Osteoblast (primary cell): ENCODE data around the gene TEX14. TPM values are rescaled to one million over a fixed set of nuclear protein-coding genes. Genes with fewer than 3 reads are reported as not detected.

Experiments
- DNase-seq: peaks from one replicate; pipeline ENCODE4 v3.0.0; 2011; ENCODE audit warnings: low spot score, mixed read lengths; ENCODE audit not compliant: insufficient read length; ENCODE audit errors: missing footprints
- H2AFZ ChIP-seq: 2 replicates; pipeline ENCODE4 v1.6.0; 2011; ENCODE audit warnings: mild to moderate bottlenecking, low read length
- H3K27ac ChIP-seq: 2 replicates; pipeline ENCODE4 v1.5.1; 2011; ENCODE audit warnings: mild to moderate bottlenecking, low read depth, low read length, moderate library complexity
- H3K27me3 ChIP-seq: 2 replicates; pipeline ENCODE4 v1.6.0; 2012; ENCODE audit warnings: mild to moderate bottlenecking, control low read depth, inconsistent platforms, low read length, moderate library complexity; ENCODE audit not compliant: insufficient read depth
- H3K36me3 ChIP-seq: 2 replicates; pipeline ENCODE4 v1.5.1; 2011; ENCODE audit warnings: mild to moderate bottlenecking, low read length, control low read depth, moderate library complexity; ENCODE audit not compliant: insufficient read depth
- H3K4me1 ChIP-seq: 2 replicates; pipeline ENCODE4 v1.5.1; 2011; ENCODE audit warnings: mild to moderate bottlenecking, low read length, control low read depth, moderate library complexity; ENCODE audit not compliant: insufficient read depth
- H3K4me2 ChIP-seq: 2 replicates; pipeline ENCODE4 v1.6.0; 2011; ENCODE audit warnings: mild to moderate bottlenecking, low read length; ENCODE audit not compliant: insufficient read depth
- H3K4me3 ChIP-seq: fragments of 200-600 bp; sonication (generic); 3 replicates; pipeline ENCODE4 v1.5.1; 2012; ENCODE audit warnings: mild to moderate bottlenecking, low read length, inconsistent platforms; ENCODE audit not compliant: insufficient read depth
- H3K79me2 ChIP-seq: 2 replicates; pipeline ENCODE4 v1.6.0; 2012; ENCODE audit warnings: mild to moderate bottlenecking, low read length, control low read depth, inconsistent platforms; ENCODE audit not compliant: insufficient read depth
- H3K9me3 ChIP-seq: 2 replicates; pipeline ENCODE4 v1.5.1; 2011; ENCODE audit warnings: low read depth, low read length, control low read depth
- H4K20me1 ChIP-seq: 2 replicates; pipeline ENCODE4 v1.6.0; 2012; ENCODE audit warnings: mild to moderate bottlenecking, low read length, control low read depth; ENCODE audit not compliant: insufficient read depth
- total RNA-seq: library from RNA; depleted of rRNA; stranded (reverse); fragments of >200 nt; gene quantifications from 2 replicates; pipeline ENCODE4 v1.2.3, GENCODE V29; 2012
- TF ChIP-seq, protein P1 (sequence below): IDR thresholded peaks from 2 replicates; pipeline ENCODE4 v1.5.1; 2011; ENCODE audit warnings: mild to moderate bottlenecking, low read depth, low read length, moderate library complexity; ENCODE audit errors: extremely low read depth

Gene TEX14, protein sequence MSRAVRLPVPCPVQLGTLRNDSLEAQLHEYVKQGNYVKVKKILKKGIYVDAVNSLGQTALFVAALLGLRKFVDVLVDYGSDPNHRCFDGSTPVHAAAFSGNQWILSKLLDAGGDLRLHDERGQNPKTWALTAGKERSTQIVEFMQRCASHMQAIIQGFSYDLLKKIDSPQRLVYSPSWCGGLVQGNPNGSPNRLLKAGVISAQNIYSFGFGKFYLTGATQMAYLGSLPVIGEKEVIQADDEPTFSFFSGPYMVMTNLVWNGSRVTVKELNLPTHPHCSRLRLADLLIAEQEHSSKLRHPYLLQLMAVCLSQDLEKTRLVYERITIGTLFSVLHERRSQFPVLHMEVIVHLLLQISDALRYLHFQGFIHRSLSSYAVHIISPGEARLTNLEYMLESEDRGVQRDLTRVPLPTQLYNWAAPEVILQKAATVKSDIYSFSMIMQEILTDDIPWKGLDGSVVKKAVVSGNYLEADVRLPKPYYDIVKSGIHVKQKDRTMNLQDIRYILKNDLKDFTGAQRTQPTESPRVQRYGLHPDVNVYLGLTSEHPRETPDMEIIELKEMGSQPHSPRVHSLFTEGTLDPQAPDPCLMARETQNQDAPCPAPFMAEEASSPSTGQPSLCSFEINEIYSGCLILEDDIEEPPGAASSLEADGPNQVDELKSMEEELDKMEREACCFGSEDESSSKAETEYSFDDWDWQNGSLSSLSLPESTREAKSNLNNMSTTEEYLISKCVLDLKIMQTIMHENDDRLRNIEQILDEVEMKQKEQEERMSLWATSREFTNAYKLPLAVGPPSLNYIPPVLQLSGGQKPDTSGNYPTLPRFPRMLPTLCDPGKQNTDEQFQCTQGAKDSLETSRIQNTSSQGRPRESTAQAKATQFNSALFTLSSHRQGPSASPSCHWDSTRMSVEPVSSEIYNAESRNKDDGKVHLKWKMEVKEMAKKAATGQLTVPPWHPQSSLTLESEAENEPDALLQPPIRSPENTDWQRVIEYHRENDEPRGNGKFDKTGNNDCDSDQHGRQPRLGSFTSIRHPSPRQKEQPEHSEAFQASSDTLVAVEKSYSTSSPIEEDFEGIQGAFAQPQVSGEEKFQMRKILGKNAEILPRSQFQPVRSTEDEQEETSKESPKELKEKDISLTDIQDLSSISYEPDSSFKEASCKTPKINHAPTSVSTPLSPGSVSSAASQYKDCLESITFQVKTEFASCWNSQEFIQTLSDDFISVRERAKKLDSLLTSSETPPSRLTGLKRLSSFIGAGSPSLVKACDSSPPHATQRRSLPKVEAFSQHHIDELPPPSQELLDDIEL (N-terminal part only)
- under 0.01 TPM in 2 replicates for total RNA-seq

DNA sequence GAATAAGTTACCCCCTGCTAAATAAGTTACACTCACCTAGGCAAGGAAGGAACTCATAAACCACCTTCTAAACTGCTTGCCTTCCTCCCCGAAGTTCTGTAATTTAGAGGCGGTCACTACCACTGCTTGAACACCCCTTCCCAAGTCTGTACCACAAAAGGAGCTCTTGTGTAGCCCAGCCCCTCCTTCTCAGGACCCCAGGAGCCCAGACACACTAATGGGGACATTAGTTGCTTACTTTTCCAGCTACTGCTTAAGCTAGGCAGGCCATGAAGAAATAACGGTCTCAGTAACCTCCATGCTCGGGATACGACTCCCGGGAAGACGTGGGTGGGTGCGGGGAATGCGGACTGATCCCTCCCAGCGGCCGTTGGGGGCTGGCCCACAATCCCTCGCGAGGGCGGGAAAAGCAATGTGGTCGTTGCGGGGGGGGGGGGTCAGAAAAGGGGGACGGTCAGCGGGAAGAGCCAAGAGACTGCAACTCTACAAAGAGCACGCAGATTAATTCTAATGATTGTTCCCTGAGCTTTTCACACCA is at the start of gene TEX14:
Gene TEX14 (minus strand): TSS at position 345 of the 538 bp plus-strand sequence. CDS start 40,044 bp downstream, outside the sequence.
- Histone ChIP-seq H3K9me3 (no peaks in the 10 kb centered on the region), H3K27ac (peak within 1 kb of the TSS; percentile 81), H4K20me1 (no peaks in the 10 kb centered on the region), H3K79me2 (peaks cover 12% of the 10 kb centered on the region), H3K27me3 (no peaks in the 10 kb centered on the region), H3K36me3 (no peaks in the 10 kb centered on the region), H3K4me2 (peak within 1 kb of the TSS; percentile 87), H3K4me1 (peaks cover 11% of the 10 kb centered on the region), H2AFZ (peak within 1 kb of the TSS; percentile 99), H3K4me3 (peak within 1 kb of the TSS; percentile 82)
- peak; percentile 41 for DNase-seq
- TF ChIP-seq, protein P1, sequence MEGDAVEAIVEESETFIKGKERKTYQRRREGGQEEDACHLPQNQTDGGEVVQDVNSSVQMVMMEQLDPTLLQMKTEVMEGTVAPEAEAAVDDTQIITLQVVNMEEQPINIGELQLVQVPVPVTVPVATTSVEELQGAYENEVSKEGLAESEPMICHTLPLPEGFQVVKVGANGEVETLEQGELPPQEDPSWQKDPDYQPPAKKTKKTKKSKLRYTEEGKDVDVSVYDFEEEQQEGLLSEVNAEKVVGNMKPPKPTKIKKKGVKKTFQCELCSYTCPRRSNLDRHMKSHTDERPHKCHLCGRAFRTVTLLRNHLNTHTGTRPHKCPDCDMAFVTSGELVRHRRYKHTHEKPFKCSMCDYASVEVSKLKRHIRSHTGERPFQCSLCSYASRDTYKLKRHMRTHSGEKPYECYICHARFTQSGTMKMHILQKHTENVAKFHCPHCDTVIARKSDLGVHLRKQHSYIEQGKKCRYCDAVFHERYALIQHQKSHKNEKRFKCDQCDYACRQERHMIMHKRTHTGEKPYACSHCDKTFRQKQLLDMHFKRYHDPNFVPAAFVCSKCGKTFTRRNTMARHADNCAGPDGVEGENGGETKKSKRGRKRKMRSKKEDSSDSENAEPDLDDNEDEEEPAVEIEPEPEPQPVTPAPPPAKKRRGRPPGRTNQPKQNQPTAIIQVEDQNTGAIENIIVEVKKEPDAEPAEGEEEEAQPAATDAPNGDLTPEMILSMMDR: no peak

DNA sequence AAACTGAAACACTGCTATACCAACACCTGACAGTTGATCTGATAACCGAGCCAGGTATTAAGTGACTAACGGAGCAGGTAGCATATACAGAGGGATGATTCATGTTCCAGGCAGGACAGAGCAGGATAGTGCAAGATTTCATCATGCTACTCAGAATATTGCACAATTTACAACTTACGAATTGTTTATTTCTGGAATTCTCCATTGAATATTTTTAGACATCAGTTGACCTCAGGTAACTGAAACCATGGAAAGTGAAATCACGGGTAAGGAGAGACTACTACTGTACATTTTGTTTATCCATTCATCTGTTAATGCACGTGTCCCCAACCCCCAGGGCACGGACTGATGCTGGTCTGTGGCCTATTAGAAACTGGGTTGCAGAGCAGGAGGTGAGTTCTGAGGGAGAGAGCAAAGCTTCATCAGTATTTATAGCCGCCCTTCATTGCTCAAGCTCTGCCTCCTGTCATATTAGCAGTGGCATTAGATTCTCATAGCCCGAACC is 49.3 kb upstream of the TEX14 start:
- Histone ChIP-seq H3K36me3 (no peaks in the 10 kb centered on the region), H3K9me3 (no peaks in the 10 kb centered on the region), H3K79me2 (no peaks in the 10 kb centered on the region), H4K20me1 (no peaks in the 10 kb centered on the region), H3K4me2 (no peak overlapping the region), H3K4me1 (no peaks in the 10 kb centered on the region), H3K4me3 (no peak overlapping the region), H2AFZ (no peak overlapping the region), H3K27me3 (no peaks in the 10 kb centered on the region), H3K27ac (no peak overlapping the region)
- no peak for DNase-seq
- TF ChIP-seq, protein P1: no peak

DNA sequence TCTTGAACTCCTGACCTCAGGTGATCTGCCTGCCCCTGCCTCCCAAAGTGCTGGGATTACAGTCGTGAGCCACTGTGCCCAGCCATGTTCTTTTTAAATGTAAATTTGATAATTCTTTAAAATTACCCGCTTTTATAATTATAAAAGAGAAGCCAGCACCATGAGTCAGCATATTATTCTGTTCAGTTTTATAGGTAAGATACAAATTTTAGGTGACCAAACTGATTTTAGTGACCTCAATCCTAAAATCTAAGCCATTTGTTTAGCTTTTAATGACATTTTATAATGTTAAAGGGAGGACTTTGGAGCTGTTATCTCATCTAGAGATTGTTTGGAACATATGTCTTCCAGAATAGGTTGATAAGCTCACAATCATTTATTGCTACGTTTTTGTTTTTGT is 43.0 kb upstream of the TEX14 start:
- peaks cover 3% of the 10 kb centered on the region for H3K36me3 ChIP-seq
- no peak overlapping the region for H3K27ac ChIP-seq
- no peak for DNase-seq
- no peaks in the 10 kb centered on the region for H3K4me1 ChIP-seq
- no peaks in the 10 kb centered on the region for H4K20me1 ChIP-seq
- no peaks in the 10 kb centered on the region for H3K9me3 ChIP-seq
- TF ChIP-seq, protein P1: no peak
- no peaks in the 10 kb centered on the region for H3K79me2 ChIP-seq
- H3K4me3 ChIP-seq: no peak overlapping the region
- H2AFZ ChIP-seq: no peak overlapping the region
- H3K27me3 ChIP-seq: no peaks in the 10 kb centered on the region
- no peak overlapping the region for H3K4me2 ChIP-seq
